Brain microvascular endothelial cell (primary cell): Measurements from ENCODE around the gene GRAP2.
"Not testable (repeated sequence)": the region's sequence is repeated elsewhere in the genome, so short reads cannot be mapped to it uniquely, and the experiment has no call there.

Source experiments
- DNase-seq: peaks from one replicate; pipeline ENCODE4 v3.0.0-alpha.2; 2020
- H3K27ac ChIP-seq: fragments of 250-450 bp; sonication (Bioruptor Pico); 2 replicates; pipeline ENCODE4 v1.5.1; 2020; ENCODE audit warnings: mild to moderate bottlenecking, moderate library complexity
- H3K27me3 ChIP-seq: fragments of 250-450 bp; sonication (Bioruptor Pico); replicated peaks from 2 replicates; pipeline ENCODE4 v1.5.1; 2020; ENCODE audit warnings: mild to moderate bottlenecking
- H3K36me3 ChIP-seq: fragments of 250-450 bp; sonication (Bioruptor Pico); replicated peaks from 2 replicates; pipeline ENCODE4 v1.5.1; 2020; ENCODE audit warnings: mild to moderate bottlenecking
- H3K4me3 ChIP-seq: 2 replicates; pipeline ENCODE4 v1.5.1; 2011; ENCODE audit warnings: low read depth, mild to moderate bottlenecking, control low read depth, low read length, moderate library complexity
- in situ Hi-C: cut with HindIII; loops from 2 replicates; pipeline ENCODE4 v1.10.0; 2017; ENCODE audit warnings: low sequenced_read_pairs, low pct_ligation_motif_present
- TF ChIP-seq, protein P1 (sequence below): IDR thresholded peaks from 2 replicates; pipeline ENCODE4 v1.5.1; 2011; ENCODE audit warnings: low read depth, mild to moderate bottlenecking, moderate library complexity, low read length, control low read depth, inconsistent platforms; ENCODE audit errors: missing control alignments

Gene GRAP2

DNA sequence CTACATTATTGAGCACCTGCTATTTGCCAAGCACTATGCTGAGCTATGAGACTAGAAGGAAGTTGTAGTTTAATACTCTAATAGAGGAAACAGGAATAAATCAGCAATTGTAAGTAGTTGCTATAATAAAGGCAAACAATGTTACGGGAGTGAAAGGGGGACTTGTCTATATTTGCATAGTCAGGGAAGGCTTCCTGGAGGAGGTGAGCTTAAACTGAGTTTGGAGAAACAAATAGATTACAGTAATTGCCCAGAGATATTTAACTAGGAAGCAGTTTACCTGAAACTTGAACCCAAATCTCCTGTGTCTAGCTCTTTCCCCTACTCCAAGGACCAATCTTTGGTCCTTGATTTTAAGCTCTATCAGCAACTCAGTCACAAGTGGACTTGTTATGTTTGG lies 5.2 kb upstream of the GRAP2 start:
- Histone ChIP-seq H3K36me3 (no peaks in the 10 kb centered on the region), H3K4me3 (no peak overlapping the region), H3K27me3 (peaks cover 9% of the 10 kb centered on the region), H3K27ac (no peak overlapping the region)
- DNase-seq, result no peak
- TF ChIP-seq, protein P1, sequence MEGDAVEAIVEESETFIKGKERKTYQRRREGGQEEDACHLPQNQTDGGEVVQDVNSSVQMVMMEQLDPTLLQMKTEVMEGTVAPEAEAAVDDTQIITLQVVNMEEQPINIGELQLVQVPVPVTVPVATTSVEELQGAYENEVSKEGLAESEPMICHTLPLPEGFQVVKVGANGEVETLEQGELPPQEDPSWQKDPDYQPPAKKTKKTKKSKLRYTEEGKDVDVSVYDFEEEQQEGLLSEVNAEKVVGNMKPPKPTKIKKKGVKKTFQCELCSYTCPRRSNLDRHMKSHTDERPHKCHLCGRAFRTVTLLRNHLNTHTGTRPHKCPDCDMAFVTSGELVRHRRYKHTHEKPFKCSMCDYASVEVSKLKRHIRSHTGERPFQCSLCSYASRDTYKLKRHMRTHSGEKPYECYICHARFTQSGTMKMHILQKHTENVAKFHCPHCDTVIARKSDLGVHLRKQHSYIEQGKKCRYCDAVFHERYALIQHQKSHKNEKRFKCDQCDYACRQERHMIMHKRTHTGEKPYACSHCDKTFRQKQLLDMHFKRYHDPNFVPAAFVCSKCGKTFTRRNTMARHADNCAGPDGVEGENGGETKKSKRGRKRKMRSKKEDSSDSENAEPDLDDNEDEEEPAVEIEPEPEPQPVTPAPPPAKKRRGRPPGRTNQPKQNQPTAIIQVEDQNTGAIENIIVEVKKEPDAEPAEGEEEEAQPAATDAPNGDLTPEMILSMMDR, result no peak
- in situ Hi-C loops, result no loop called here

DNA sequence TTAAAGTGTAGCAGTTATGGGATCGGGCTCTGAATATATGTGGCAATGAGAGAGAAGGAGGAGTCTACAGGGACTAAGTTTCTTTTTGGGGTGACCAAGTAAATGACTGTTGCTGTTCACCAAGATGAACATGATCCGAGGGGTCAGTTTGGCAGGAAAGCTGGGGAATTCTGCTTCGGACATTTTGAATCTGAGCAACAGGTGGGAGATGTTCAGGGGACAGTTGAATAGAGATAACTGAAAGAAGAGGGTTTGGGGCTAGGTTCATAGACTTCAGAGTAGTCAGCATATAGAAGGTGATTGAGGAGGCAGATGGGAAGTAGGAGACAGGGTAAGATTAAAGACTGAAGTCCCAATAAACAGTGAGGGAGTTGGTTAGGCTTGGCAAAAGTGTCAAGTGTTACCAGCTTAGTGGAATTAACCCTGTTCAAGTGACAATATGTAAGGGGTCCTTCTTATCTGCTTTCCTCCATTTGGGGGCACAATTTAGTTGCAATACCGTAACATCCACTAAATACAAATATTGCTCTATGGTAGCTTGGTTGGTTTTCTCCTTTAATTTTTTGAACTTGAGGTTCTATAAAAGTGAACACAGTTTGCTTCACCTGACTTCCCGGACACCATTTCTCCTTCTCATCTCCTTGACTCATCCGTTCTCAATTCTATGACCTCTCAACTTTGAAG lies 4.4 kb upstream of the GRAP2 start:
- TF ChIP-seq, protein P1, result no peak
- DNase-seq, result no peak
- no peak overlapping the region for H3K4me3 ChIP-seq
- H3K27me3 ChIP-seq, result peaks cover 9% of the 10 kb centered on the region
- H3K36me3 ChIP-seq, result no peaks in the 10 kb centered on the region
- in situ Hi-C loops, result no loop called here
- no peak overlapping the region for H3K27ac ChIP-seq

DNA sequence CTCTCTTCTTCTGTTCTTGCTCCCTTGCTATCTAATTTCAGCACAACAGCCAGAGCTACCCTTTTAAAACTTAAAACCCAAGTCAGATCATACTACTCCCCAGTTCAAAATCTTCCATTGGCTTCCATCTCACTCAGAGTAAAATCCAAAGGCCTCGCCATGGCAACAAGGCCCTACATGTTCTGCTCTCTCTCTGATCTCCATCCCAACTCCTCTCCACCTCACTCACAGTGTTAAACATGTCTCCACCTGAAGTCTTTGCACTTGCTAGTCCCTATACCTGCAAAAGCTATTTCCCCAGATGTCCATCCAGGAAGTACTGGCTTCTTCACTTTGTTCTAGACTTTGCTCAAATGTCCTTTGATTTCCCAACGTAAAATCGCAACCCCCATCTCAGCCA lies 3.0 kb upstream of the GRAP2 start:
- TF ChIP-seq, protein P1, result no peak
- peaks cover 9% of the 10 kb centered on the region for H3K27me3 ChIP-seq
- no peak for DNase-seq
- in situ Hi-C loops, result no loop called here
- no peak overlapping the region for H3K27ac ChIP-seq
- no peak overlapping the region for H3K4me3 ChIP-seq
- no peaks in the 10 kb centered on the region for H3K36me3 ChIP-seq

DNA sequence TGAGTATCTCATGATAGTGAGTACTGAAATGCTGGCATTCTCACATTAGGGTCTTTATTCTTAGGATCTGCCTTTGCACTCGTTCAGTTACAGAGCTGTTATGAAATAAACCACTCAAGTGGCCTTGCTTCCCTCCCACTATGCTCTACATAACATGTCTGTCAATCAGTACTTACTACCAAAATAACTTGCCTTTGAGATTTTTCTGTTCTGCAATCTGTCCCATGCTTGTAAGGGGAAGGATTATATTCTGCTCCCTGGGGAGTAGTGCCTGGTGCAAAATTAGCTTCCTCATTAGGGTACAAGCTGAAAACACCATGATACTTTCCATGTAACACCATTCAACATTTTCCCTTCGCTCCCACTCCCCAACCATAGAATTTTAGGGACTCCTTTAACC lies 1.9 kb upstream of the GRAP2 start:
- no peak overlapping the region for H3K27ac ChIP-seq
- H3K36me3 ChIP-seq, result no peaks in the 10 kb centered on the region
- in situ Hi-C loops, result no loop called here
- H3K27me3 ChIP-seq, result peaks cover 9% of the 10 kb centered on the region
- no peak for DNase-seq
- no peak overlapping the region for H3K4me3 ChIP-seq
- TF ChIP-seq, protein P1, result no peak

DNA sequence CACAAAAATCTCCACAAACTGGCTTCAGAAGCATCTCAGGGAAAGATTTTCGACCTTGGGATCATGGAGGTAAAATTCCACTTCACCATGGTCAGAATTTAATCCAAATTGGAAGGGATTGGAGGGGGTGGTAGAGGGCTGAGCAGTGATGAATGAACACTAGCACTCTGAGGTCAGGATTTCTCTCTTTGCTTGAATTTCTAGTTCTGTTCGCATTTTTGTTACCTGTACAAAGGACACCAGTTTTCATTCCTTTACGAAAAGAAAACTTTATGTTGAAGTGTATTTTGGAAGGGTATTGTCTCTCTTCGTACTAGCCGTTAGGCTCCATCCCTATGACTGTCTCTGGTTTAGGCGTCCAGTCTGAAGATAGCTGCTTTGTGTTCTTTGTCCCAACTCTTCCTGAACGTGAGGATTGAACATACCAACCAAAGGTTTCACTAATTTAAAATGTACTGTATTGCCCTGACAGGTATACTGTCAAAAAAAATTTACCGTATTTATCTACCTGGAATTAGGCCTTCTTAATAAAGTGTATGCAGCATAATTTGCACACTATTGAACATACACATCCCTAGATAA lies 772 bp downstream of the GRAP2 start:
- TF ChIP-seq, protein P1, result no peak
- in situ Hi-C loops, result no loop called here
- H3K4me3 ChIP-seq, result no peak overlapping the region
- peaks cover 6% of the 10 kb centered on the region for H3K27me3 ChIP-seq
- DNase-seq, result no peak
- H3K27ac ChIP-seq, result no peak overlapping the region
- no peaks in the 10 kb centered on the region for H3K36me3 ChIP-seq

DNA sequence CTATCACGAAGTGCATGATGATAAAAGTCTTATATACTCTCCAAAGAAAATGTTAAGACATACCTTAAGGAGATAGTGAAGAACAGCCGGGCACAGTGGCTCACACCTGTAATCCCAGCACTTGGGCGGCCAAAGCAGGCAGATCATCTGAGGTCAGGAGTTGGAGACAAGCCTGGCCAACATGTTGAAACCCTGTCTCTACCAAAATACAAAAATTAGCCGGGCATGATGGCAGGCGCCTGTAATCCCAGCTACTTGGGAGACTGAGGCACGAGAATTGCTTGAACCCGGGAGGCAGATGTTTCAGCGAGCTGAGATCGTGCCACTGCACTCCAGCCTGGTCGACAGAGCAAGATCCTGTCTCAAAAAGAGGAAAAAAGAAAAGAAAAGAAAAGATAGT lies 3.1 kb downstream of the GRAP2 start:
- H3K4me3 ChIP-seq, H3K27ac ChIP-seq, DNase-seq, H3K27me3 ChIP-seq, H3K36me3 ChIP-seq, in situ Hi-C loops: not testable (repeated sequence)
